MM.1S (cell line): ENCODE data around the gene RANBP9.

Source experiments
- CTCF ChIP-seq: fragments of 300-600 bp; sonication (generic); IDR thresholded peaks from 2 replicates; pipeline ENCODE4 v1.5.1; 2016; ENCODE audit warnings: antibody characterized with exemption, low read length, mixed read lengths
- EZH2phosphoT487 ChIP-seq: fragments of 300-600 bp; sonication (generic); IDR thresholded peaks from 2 replicates; pipeline ENCODE4 v1.6.1; 2018; ENCODE audit warnings: antibody characterized with exemption, low read length

DNA sequence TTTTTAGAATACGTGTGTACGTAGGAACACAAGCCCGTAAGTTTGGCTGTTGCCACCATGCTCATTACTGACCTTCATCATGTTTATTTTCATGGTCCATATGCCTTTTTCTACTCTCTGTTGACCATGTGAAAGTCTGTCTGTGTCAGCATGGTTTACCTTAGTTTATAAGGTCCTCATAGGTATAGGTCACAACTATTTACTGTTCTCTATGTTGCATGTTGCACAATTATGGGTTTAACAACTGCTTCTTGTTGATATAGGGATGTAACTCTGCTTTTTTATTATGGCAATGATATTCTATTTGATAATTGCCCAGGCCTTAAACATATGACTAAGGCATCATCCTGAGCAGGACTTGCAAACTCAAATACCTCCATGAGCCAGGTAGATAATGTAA, 13.4 kb upstream of the RANBP9 start:
- TF ChIP-seq CTCF, result no peak
- no peak for TF ChIP-seq EZH2phosphoT487
